HG02970 (cell line): Measurements from ENCODE around the gene RAB31.

ENCODE experiments used
- ATAC-seq: cut with Tn5 transposase; IDR thresholded peaks from one replicate; pipeline ENCODE4 v1.9.1; 2021; ENCODE audit warnings: mild to moderate bottlenecking, moderate library complexity, moderate number of reproducible peaks; ENCODE audit not compliant: unreplicated experiment, low FRiP score

RAB31 gene

DNA sequence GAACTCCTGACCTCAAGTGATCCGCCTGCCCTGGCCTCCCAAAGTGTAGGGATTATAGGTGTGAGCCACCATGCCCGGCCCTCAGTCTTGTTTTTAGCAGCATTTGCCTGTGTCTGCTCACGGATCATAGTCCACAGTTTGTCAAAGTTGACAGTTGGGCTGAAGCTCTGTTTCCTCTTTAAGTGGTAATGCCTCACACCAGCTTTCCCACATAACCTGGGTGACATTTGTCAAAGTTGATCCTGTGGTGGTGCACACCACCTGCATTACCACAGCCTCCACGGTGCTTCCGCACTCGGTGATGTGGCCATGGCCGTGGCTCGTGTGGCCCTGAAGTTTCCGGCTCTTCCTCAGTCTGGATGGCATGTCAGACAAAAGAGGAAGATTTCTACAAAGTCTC lies 27.1 kb downstream of the RAB31 start:
- no peak for ATAC-seq

DNA sequence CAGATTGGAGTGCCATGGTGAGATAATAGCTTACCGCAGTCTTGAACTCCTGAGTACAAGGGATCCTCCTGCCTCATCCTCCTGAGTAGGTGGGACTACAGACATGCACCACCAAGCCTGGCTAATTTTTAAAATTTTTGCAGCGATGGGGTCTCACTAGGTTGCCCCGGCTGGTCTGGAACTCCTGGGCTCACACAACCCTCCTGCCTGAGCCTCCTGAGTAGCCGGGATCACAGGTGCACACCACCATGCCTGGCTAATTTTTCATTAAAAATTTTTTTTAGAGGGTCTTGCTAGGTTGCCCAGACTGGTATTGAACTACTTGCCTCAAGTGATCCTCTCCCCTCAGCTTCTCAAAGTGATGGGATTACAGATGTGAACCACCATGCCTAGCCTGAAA lies 27.8 kb downstream of the RAB31 start:
- ATAC-seq, result no peak

DNA sequence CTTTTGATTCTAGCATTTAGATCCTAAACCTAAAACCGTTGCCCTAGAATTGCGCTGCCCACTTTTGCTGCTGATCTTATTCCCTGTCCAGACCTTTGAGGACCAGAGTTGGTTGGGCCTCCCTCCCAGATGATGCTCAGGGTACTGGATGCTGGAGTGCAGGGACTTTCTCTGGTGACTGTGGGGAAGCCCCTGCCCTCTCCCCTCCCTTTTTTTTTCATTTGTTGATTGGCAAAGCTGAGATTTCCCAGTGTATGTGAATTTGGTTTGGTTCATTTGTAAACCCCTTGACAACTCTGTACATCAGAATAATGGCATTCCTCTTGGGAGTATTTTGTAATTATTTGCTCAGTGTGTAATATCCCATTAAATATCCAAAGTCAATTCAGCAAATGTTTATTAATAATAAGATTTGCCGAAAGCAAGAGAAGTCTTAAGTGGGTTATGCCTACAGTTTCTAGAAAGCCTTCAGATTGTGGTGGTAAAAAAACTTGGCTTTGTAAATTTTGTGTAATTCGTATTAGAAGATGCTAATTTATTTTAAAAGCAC lies 28.3 kb downstream of the RAB31 start:
- ATAC-seq, result no peak

DNA sequence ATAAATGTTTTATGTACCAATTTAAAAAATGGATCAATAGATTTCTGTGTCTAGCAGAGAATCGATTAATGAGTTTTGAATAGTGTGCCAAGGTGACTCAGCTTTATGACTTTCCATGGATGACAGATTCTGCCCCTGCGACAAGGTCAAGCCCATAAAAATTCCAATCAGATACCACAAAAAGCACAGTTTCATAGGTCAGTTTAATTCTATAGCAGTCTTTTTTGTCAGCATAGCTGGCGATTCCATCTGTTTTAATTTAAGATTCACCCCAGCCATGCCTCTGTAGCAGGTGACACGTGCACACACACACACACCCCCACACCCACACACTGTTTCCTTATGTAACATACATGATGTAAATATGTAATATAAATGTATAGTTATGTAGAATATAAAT lies 28.9 kb downstream of the RAB31 start:
- no peak for ATAC-seq

DNA sequence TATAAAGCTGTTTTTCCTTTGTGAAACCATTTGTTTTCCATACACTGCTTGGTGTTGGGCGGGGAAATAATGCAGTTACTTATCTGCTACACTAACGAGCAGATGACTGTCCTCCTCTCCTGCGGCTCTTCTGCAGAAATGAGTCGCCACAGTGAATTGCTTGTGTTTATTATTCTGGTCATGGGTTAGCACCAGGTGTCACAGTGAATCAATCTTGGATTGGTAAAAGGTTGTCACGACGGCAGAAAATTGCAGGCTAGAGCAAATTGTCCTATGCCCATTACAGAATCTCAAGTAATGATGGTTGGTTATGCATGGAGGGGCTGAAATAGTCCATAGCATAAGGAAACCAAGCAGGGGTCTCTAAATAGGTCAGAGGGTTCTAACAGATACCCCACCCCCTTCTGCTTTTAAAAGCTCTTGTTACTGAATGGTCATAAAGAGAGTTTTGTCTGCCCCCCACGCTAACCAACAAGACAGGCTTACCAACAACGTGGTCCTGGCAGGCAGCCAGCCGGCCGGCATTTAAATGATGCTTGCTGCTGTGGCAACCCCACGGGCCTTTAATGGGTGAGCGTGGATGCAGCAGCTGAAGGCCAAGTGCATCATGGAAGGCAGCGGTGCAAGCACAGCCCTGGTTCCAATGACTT lies 29.5 kb downstream of the RAB31 start:
- ATAC-seq, result no peak

DNA sequence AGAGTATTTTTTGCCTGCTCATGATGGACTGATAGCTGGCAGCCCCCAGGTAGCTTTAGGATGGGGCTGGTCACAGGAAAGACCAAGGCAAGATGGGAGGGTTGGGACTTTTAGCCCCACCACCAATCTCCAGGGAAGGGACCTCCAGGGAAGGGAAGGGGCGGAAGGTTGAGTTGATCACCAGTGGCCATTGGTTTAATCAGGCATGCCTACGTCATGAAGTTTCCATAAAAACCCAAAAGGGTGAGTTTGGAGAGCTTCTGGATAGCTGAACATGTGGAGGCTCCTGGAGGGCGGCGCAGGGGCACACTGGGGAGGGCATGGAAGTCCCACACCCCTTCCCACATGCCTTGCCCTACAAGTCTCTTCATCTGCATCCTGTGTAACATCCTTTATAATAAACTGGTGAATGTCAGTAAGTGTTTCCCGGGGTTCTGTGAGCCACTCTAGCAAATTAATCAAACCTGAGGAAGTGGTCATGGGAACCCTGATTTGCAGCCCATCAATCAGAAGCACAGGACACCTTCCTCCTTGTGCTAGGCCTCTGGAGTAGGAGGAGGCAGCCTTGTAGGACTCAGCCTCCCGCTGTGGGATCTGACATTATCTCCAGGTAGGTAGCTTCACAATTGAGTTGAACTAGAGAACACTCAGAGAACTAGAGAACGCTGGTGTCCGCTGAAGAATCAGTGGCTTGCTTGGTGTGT lies 30.3 kb downstream of the RAB31 start:
- ATAC-seq, result no peak

DNA sequence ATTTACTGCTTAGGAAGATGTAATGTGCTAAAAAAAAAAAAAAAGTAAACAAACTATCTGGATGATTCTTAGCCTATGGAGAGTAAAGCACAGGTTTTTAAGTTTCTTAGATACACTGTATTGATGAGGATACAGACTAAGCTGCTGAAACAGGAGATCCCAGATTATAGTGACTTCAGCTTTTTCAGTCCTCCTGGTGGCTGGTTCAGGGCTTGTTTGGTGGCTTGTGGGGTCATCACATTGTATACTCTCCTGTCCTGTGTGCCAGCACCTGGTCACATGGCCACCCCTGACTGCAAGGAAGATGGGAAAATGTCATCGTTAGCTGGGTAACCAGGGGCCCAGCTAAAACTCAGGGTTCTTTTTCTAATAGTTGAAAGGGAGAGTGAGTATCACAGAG lies 31.4 kb downstream of the RAB31 start:
- ATAC-seq, result no peak

DNA sequence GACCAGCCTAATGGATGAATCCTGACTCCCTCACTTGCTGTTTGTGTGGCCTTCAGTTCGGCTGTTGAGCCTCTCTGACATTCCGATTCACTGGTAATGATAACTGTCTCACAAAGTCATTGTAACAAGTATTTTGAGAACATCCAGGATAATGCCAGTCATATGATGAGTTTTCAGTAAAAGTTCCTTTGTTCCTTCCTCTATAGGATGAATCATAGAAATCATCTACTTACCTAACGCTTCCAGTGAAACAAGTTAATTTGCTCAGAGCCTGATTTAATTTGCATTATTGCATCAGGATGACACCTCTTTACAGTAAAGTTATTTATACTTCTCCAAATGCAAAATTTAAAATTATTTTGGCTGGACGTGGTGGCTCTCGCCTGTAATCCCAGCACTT lies 32.0 kb downstream of the RAB31 start:
- no peak for ATAC-seq

DNA sequence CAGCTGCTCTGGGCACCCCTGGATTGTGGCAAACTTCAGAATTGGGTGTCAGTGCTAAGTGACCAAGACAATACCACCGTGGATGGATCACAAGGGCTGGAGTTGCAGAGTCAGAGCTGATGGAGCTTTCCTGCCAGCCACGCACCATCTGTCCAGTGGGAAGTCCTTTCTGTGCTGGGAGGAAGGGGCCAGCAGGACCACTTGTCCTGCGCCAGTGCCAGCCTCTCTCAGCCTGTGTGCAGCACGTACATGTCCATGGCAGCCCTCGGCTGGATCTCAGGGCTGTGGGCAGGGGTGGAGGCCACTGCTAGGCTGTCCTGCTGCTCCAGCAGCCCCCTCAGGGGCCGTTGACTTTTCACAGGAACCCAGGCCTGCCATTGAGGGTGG lies 33.3 kb downstream of the RAB31 start:
- ATAC-seq, result no peak

DNA sequence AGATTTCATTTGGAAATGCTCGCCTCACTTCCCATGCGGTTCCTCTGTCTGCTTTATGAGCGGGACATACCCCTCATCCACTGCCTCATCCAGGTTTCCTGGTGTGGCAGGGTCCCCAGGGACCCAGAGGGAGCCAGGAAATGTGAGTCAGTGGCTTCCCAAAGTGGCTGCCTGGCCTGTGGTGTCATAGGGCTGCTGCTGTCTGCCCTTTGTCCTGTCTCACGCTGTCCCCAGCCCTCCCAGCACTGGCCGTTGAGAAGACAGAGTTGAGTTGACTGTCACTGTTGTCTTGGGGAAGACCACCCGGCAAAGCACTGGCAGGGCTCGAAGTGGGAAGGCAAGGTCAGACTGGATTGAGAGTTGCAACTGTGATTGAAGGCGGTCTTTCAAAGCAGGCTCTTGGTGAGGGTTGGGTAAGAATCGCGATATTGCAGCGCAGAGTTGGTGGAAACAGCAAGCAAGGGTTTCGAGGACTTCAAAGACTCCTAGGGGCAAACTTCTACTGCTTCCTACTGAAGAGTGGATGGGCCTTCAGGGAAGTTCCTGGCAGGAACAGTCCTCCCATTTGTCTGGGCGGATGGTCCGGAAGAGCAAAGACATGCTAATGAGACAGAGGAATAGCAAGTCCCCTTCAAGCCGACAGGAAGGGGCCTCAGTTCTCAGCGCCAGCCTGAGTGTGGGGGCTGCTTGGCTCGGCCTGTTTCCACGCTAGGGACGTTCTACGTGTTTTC lies 33.9 kb downstream of the RAB31 start:
- ATAC-seq, result no peak

DNA sequence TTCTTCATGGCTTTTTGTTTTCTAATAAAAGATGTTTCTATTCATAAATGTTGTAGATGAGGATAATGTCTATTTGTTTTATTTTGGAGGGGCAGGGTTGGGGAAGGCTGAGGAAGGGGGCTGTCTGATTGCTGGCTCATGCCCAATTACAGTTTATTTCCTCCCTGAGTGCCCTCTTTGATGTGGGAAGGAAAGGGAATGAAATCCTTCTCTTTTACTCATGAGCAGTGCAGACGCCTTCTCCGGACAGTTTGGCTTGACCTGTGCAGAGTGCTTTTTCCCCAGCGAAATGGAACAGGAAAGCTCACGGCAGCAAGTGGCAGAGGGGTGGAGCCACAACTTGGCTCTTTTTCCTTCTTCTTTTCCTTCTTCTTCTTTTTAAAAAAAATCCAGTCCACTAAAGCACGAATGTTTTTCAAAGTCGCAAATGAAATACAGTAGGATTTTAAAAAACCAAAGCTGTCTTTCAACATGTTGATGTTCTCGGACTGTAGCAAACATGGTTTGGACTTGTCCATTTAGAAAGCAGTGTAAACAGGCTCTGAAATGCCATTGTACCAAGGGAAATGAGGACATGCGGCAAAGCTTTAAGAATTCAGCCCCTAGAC lies 34.5 kb downstream of the RAB31 start:
- ATAC-seq, result no peak

DNA sequence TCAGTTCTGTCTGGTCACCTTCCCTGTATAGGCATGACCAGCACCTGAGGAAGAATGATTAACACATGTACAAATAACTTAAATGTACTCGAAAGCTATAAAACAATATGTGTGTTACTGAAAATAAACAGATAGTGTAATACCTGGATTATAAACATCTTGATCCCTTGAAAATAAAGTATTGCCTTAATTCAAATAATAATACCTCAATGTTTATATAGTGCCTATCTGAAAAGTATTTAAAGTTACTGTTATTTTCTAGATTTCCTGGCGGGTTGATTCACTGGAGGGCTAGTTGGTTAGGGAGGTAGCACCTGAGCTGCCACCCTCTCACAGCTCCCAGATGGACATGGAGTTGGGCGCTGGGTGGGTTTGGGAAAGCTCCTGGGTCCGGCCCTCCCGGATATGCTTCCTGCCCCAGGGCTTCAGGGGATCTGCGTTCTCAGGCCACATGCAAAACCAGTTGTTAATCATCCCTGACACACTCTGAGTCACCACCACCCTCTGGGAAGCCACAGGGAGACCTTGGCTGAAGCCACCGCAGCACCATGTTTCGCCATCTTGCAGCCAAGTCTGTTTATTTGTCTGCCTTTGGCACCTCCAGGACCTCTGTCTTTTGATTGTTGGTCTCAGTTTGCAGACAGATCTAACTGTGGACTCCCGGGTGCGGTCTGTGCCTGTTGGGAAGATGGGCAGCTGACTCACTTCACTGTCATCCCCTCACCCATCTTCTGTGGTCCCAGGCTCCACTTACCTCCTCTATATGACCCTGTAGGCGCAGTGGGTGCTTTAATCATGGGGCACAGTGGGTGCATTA lies 35.3 kb downstream of the RAB31 start:
- no peak for ATAC-seq

DNA sequence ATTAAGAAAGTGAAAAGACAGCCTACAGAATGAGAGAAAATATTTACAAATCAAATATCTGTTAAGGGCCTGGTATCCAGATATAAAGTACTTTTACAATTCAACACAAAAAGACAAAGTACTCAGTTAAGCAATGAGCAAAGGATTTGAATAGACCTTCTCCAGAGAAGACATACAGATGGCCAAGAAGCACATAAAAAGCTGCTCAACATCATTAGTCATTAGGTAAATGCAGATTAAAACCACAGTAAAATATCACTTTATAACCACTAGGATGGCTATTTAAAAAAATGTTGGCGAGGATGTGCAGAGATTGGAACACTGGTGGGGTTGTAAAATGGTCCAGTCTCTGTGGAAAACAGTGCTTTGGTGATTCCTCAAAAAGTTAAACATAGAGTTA lies 38.9 kb downstream of the RAB31 start:
- no peak for ATAC-seq

DNA sequence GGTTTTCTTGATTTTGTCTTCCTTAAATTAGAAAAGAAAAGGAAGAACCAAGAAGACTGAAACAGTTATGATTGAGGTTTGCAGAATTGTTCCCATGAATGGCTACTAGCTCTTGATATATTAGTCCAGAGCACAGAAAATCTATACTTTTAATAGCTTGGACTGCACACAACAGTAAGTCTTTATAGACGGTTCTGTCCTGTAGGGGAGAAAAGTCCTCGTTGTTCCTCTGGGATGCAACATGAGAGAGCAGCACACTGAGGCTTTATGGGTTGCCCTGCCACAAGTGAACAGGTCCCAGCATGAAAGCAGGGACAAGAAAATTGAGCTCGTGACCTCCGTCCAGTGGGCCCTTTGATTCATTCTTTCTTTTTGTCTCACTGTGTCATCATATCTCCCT lies 41.5 kb downstream of the RAB31 start:
- no peak for ATAC-seq

DNA sequence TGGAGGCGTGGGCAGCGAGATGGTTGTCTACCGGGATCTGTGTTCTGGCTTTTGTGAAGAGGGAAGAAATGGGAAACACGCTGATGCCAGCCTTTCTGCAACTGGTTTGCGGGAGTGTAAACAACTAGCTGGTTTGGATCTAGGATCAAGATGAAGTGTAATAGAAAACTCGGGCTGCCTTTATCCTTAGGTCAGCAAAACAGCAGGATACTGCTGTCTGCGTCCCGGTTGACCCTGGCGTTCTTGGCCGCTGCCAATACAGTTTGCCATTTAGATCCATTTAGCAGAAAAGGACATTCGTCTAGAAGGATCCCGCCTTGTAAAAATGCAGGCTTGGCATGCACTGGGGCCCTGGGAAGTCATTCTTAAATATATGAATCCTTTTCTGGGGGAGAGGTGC lies 42.0 kb downstream of the RAB31 start:
- ATAC-seq, result no peak

DNA sequence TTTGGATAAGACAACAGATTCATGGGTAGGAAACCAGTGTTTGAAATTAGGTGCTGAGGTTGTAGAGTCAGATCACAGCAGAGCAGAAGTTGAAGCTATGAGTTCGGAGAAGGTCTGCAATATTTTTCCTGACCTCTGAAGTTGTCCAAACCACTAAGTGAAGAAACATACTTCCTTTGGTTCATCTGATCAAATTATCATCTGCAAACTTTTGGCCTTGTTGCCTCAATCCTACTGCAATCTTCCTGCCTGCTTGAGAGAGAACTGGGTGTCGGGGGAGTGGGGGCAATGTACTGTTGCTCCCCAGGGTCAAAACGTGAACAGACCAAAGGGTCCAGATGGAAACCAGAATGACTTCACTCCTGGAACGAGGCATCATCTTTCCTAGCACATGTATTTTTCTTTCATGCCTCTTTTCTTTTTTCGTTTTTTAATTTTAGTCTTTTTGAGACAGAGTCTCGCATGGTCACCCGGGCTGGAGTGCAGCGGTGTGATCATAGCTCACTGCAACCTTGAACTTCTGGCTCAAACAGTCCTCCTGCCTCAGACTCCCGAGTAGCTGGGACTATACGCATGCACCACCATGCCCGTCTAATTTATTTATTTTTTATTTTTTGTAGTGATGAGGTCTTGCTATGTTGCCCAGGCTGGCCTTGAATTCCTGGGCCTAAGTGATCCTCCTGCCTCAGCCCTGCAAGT lies 42.7 kb downstream of the RAB31 start:
- ATAC-seq, result no peak

DNA sequence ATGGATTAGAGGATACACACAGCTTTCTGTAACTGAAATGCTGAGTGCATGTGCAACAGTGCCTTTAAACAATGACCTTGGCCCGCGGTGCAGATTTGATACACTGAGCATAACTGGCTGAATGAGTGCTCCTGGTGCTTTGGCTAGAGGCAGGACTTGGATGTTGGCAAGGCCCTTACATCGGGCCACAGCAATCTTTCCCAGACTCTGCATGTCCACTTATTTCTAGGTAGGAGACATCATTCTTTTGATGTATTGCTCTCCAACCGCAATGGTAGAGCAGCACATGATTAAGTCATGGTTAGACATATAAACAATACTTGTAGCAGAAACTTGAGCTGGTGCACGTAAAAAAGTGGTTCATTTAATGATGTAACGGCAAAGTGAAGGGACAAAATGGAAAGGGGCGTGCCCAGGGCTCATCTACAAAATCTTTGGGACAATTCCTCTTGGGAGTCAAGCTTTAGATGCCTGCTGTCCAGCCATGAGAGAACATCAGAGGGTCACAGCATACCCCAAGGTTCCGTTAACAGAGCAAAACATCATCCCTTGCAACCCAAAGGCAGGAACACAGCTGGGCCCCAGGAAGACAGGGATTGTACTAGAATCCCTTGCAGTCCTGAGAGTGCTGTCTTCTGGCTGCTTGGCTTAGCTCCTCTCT lies 43.4 kb downstream of the RAB31 start:
- no peak for ATAC-seq

DNA sequence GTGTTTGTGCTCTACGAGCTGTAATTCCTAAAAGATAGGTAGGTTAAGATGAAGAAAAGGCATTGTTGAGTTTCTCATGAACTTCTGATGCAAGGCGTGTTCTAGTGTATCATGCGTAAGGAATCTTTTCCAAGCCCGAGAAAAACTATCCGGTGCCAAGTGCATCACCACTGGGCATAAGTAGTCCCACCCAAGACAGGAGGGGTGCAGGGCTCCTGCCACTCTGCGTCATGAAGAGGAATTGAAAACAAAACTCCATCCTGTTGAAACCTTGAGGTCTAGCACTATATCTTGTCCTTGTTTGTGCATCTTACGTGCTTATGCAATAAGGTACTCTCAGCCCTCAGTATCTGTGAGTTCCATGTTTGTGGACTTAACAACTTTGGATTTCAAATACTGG lies 45.7 kb downstream of the RAB31 start:
- ATAC-seq, result no peak

DNA sequence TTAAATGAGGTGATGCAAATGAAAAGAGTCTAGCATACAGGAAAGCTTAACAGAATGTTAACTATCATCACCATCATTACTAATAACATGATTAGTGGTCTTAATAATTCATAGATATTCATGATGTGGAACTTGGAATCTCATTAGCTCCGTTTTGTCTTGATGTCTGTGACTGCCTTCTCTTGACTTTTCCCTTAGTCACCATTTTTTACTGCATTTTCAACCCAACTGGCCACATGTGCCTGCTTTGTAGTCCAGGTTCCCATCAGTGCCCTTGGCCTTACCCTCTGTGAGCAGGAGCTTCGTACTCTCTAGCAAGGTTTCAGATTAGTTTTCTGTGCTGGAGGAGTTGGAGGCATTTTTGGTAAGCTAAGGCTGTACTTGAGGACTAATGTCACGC lies 47.0 kb downstream of the RAB31 start:
- no peak for ATAC-seq
